ENCODE data around the gene SLC25A12. TPM values are rescaled to one million over a fixed set of nuclear protein-coding genes. Genes with fewer than 3 reads are reported as not detected.

Gene SLC25A12
- total and polyA plus RNA-seq, 2 donors (not counting 3 experiments of a cell fraction or from before 2014, with no cell fraction given), result 13.6 to 17.1 TPM

DNA sequence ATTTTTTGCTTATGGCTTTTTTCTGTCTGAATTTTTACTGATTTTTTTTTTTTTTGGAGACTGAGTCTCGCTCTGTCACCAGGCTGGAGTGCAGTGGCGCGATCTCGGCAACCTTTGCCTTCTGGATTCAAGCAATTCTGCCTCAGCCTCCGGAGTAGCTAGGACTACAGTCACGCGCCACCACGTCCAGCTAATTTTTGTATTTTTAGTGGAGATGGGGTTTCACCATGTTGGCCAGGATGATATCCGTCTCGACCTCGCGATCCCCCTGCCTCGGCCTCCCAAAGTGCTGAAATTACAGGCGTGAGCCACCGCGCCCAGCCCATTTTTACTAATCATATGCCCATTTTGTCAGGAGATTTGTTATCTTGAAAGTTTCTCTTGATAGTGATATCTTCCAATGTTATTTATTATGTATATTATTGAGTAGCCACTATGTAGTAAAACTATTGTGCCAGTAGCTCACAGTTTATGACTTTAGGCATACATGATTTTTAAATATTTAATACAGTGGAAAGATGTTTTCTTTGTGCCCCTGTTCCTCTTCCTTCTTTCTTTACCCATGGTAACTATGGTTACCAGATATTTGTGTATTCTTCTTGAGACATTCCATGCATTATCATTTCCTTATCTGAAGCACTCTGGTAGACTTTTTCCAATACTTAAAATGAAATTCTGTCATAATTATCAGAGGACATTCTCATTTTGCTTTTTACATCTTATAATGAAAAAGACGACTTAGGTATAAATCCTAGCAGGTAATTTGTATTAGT is 30.3 kb upstream of the SLC25A12 start:
- ChIA-PET CTCF (no interaction called here), POLR2A (interaction anchor here (0.7 kb wide), 1 partner anchor 353 kb away, joined by 4 read pairs; no protein-coding TSS in a partner anchor)
- Histone ChIP-seq H3K27ac (ENCODE audit: insufficient read depth, low read depth, low read length) (no peak overlapping the region), H3K27me3 (ENCODE audit: control insufficient read depth in 2 of 2, insufficient read depth in 2 of 2, low read length in 2 of 2) (no peaks in the 10 kb centered on the region), H3K4me3 (replicated peaks in 1 of 3; ENCODE audit: insufficient read depth in 1 of 3, low read depth in 1 of 3, low read length in 3 of 3) (no peak overlapping the region), H3K9me3 (replicated peaks; ENCODE audit: control insufficient read depth, insufficient read depth, low read length) (no peaks in the 10 kb centered on the region), H3K9me1 (replicated peaks; ENCODE audit: control insufficient read depth, extremely low read depth, insufficient read depth, low read length) (no peaks in the 10 kb centered on the region), H3K4me2 (ENCODE audit: insufficient read depth, low read length) (no peak overlapping the region), H4K20me1 (replicated peaks; ENCODE audit: control insufficient read depth, extremely low read depth, insufficient read depth, low read length) (no peaks in the 10 kb centered on the region), H2AFZ (ENCODE audit: low read depth, low read length) (no peak overlapping the region), H3K9ac (replicated peaks; ENCODE audit: extremely low read depth, insufficient read depth, low read length) (no peak overlapping the region), H3K79me2 (ENCODE audit: control insufficient read depth, insufficient read depth, low read length) (peaks cover 36% of the 10 kb centered on the region), H3K4me1 (ENCODE audit: control insufficient read depth, extremely low read depth, insufficient read depth, low read length) (peaks cover 13% of the 10 kb centered on the region), H3K36me3 (ENCODE audit: control insufficient read depth in 2 of 2, extremely low read depth in 1 of 2, insufficient read depth in 2 of 2, low read length in 2 of 2) (no peaks in the 10 kb centered on the region)
- FAIRE-seq (no peak), DNase-seq (ENCODE audit: low read depth, low spot score) (no peak)
- dilution Hi-C loops (cut with MboI; ENCODE audit: extremely low pct_ligation_motif_present, low sequenced_read_pairs), result no loop called here
- intact Hi-C loops (cut with micrococcal nuclease), result loop anchor here (5.0 kb wide), 1 partner anchor 112 kb away; no protein-coding TSS in a partner anchor
- no TSS peak for BruUV-seq (replicated peaks)
- TF ChIP-seq MYC (IDR thresholded peaks at IDR 0.05; ENCODE audit: low read depth, low read length) (no peak), FOS (IDR thresholded peaks at IDR 0.05; ENCODE audit: borderline replicate concordance, insufficient read depth, low read length) (no peak), GATA2 (IDR thresholded peaks at IDR 0.05; ENCODE audit: insufficient read depth, insufficient read length, low read depth, low read length) (no peak), JUN (IDR thresholded peaks at IDR 0.05; ENCODE audit: borderline replicate concordance, insufficient read depth, insufficient read length, low read depth) (no peak), POLR2AphosphoS5 (IDR thresholded peaks at IDR 0.05; ENCODE audit: insufficient read depth, low read depth, low read length) (no peak), POLR2A (IDR thresholded peaks at IDR 0.05; ENCODE audit: low read depth, low read length) (no peak), EZH2 (IDR thresholded peaks at IDR 0.05; ENCODE audit: borderline replicate concordance, low read depth, low read length, severe bottlenecking) (no peak)
- TF ChIP-seq, protein P1, sequence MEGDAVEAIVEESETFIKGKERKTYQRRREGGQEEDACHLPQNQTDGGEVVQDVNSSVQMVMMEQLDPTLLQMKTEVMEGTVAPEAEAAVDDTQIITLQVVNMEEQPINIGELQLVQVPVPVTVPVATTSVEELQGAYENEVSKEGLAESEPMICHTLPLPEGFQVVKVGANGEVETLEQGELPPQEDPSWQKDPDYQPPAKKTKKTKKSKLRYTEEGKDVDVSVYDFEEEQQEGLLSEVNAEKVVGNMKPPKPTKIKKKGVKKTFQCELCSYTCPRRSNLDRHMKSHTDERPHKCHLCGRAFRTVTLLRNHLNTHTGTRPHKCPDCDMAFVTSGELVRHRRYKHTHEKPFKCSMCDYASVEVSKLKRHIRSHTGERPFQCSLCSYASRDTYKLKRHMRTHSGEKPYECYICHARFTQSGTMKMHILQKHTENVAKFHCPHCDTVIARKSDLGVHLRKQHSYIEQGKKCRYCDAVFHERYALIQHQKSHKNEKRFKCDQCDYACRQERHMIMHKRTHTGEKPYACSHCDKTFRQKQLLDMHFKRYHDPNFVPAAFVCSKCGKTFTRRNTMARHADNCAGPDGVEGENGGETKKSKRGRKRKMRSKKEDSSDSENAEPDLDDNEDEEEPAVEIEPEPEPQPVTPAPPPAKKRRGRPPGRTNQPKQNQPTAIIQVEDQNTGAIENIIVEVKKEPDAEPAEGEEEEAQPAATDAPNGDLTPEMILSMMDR (IDR thresholded peaks at IDR 0.05; ENCODE audit: extremely low read depth in 1 of 2, insufficient read depth in 1 of 2, low read depth in 1 of 2, low read length in 2 of 2), result no peak
- TF ChIP-seq, protein P2, sequence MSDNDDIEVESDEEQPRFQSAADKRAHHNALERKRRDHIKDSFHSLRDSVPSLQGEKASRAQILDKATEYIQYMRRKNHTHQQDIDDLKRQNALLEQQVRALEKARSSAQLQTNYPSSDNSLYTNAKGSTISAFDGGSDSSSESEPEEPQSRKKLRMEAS (IDR thresholded peaks at IDR 0.05; ENCODE audit: insufficient read depth, insufficient read length), result no peak
